Lung (tissue), 12 donors: ENCODE results near the gene ACTL10. TPM values are rescaled to one million over a fixed set of nuclear protein-coding genes. Genes with fewer than 3 reads are reported as not detected.
A peak's percentile ranks its signal among the peaks of the same experiment; 100 is the strongest.

Experiments used
- ATAC-seq: fragments of 200-7000 bp; cut with Tn5 transposase; one replicate; pipeline ENCODE4 v1.9.1; 2020; ENCODE audit warnings: moderate number of reproducible peaks; ENCODE audit not compliant: insufficient read depth, low FRiP score
- DNase-seq, 3 donors: peaks; one replicate each; pipeline ENCODE4 v3.0.0-alpha.2; 2013 to 2017
- H3K27ac ChIP-seq, 2 donors: one replicate each; pipeline ENCODE4 v1.5.1; 2013; ENCODE audit warnings: mild to moderate bottlenecking in 2 of 2, moderate library complexity in 2 of 2, control low read depth in 1 of 2, inconsistent platforms in 1 of 2, low read depth in 1 of 2, low read length in 1 of 2
- H3K27me3 ChIP-seq, 3 donors: one replicate each; pipeline ENCODE4 v1.5.1; 2013; ENCODE audit warnings: low read length in 2 of 3; ENCODE audit not compliant: control insufficient read depth in 3 of 3, insufficient read depth in 3 of 3
- H3K36me3 ChIP-seq, 4 donors: one replicate each; pipeline ENCODE4 v1.5.1; 2013; ENCODE audit warnings: low read length in 4 of 4, mild to moderate bottlenecking in 1 of 4, moderate library complexity in 1 of 4; ENCODE audit not compliant: control insufficient read depth in 4 of 4, insufficient read depth in 4 of 4
- H3K4me1 ChIP-seq, 5 donors: one replicate each; pipeline ENCODE4 v1.5.1; 2013; ENCODE audit warnings: low read length in 5 of 5, mild to moderate bottlenecking in 2 of 5, moderate library complexity in 1 of 5; ENCODE audit not compliant: control insufficient read depth in 5 of 5, insufficient read depth in 5 of 5
- H3K4me3 ChIP-seq: one replicate; pipeline ENCODE4 v1.5.1; 2013; ENCODE audit warnings: mild to moderate bottlenecking, control low read depth, moderate library complexity
- H3K9ac ChIP-seq, 2 donors: one replicate each; pipeline ENCODE4 v1.5.1; 2013; ENCODE audit warnings: low read length in 2 of 2, control low read depth in 1 of 2; ENCODE audit not compliant: insufficient read depth in 1 of 2
- H3K9me3 ChIP-seq, 4 donors: one replicate each; pipeline ENCODE4 v1.5.1; 2013; ENCODE audit warnings: low read length in 3 of 4, mild to moderate bottlenecking in 1 of 4, moderate library complexity in 1 of 4; ENCODE audit not compliant: control insufficient read depth in 4 of 4, insufficient read depth in 3 of 4
- CTCF ChIP-seq: IDR thresholded peaks from 2 replicates; pipeline ENCODE4 v1.5.1; 2012; ENCODE audit warnings: mild to moderate bottlenecking; ENCODE audit errors: control extremely low read depth, extremely low read depth
- WGBS, 2 donors: extraction: QIAGEN DNeasy Blood & Tissue Kit; methylation state at CpG; one replicate each; pipeline ENCODE4 v1.1.7; 2013; 5-methylcytosine and 5-hydroxymethylcytosine counted together
- polyA plus RNA-seq, 2 donors: library from polyadenylated mRNA; stranded (reverse); fragments of 200-250 nt; gene quantifications; one replicate each; pipeline ENCODE4 v1.2.1, GENCODE V29; 2013
- total RNA-seq, 2 donors: library from RNA; depleted of rRNA in 1 of 2; stranded (reverse); fragments of >200 nt in 1 of 2; gene quantifications; one replicate each; pipeline ENCODE4 v1.2.1, GENCODE V29; 2014 to 2021
- donor health status: control.
- donor health status: control.
- donor health status: Bipolar disorder and iron deficiency.
- donor health status: healthy.
- donor health status: DM: yes; HTN: yes; CAD: no.

The ACTL10 gene
- total and polyA plus RNA-seq, 4 donors: 0.26 to 3.4 (median 2.2) TPM

GRCh38 chr20:33687370-33687915 is 20.7 kb downstream of the ACTL10 start:
- 68 to 70% methylated on average over 8 of the region's 8 CpGs for WGBS, 2 donors
- Histone ChIP-seq H3K9ac (no peak overlapping the region), H3K36me3 (no peaks in the 10 kb centered on the region), H3K27me3 (no peaks in the 10 kb centered on the region), H3K27ac (peak overlapping the region in 1 of 2 donors; percentile 13), H3K4me1 (peaks cover 0 to 25% (median 18%) of the 10 kb centered on the region in 5 donors), H3K4me3 (no peak overlapping the region), H3K9me3 (no peaks in the 10 kb centered on the region)
- no peak for ATAC-seq
- no peak for TF ChIP-seq CTCF
- DNase-seq: no peak

- Histone ChIP-seq H3K27me3 (no peaks in the 10 kb centered on the region), H3K9ac (no peak overlapping the region), H3K4me3 (no peak overlapping the region), H3K27ac (peak overlapping the region in 1 of 2 donors; percentile 35), H3K9me3 (no peaks in the 10 kb centered on the region), H3K4me1 (peaks cover 0 to 25% (median 18%) of the 10 kb centered on the region in 5 donors), H3K36me3 (no peaks in the 10 kb centered on the region)
- ATAC-seq (no peak), DNase-seq (no peak)
- WGBS, 2 donors: 79 to 98% methylated on average over 3 of the region's 3 CpGs
- no peak for TF ChIP-seq CTCF
Measured at GRCh38 chr20:33687993-33688937, 21.5 kb downstream of the ACTL10 start.

GRCh38 chr20:33688938-33689424 is 22.2 kb downstream of the ACTL10 start:
- H3K36me3 ChIP-seq: no peaks in the 10 kb centered on the region
- no peak overlapping the region for H3K4me3 ChIP-seq
- no peak for TF ChIP-seq CTCF
- H3K9ac ChIP-seq: no peak overlapping the region
- 62 to 94% methylated on average over 3 of the region's 3 CpGs for WGBS, 2 donors
- H3K9me3 ChIP-seq: no peaks in the 10 kb centered on the region
- no peaks in the 10 kb centered on the region for H3K27me3 ChIP-seq
- peak overlapping the region in 1 of 2 donors; percentile 24 for H3K27ac ChIP-seq
- ATAC-seq (no peak), DNase-seq (peak in 2 of 3 donors; percentile 37 to 67)
- H3K4me1 ChIP-seq: peaks cover 0 to 27% (median 21%) of the 10 kb centered on the region in 5 donors
